NCI-H2029 treated with DMSO at 0.1 percent for 48 hours (cell line): ENCODE data around the gene ZBTB21.
"Not testable (repeated sequence)": the region's sequence is repeated elsewhere in the genome, so short reads cannot be mapped to it uniquely, and the experiment has no call there.

Experiments
- DNase-seq: peaks from one replicate; lab custom pipeline; 2025; lab: John Stamatoyannopoulos, UW

The ZBTB21 gene

DNA sequence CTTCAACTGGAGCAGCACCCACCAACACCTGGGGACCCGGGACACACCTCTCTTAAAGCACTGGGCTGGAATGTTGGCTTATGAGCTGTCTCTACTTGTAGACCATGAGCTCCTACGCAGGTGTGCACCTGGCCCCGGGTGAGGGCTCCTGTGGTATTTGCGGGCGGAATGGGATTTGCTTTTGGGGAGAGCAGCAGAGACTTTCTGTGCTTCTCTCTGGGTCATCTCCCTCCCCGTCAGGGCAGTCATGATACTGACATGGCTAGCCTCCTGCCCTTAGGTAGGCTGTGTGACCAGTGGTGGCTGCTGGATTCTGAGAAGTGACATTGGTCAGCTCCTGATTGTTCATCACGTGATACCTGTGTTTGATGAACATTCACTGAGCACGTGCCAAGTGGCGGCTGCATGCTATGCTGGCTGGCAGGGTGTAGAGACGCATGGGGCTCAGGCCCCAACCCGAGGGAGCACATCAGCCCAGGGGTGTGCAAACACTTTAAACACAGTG, 9.0 kb upstream of the ZBTB21 start:
- DNase-seq, result no peak

DNA sequence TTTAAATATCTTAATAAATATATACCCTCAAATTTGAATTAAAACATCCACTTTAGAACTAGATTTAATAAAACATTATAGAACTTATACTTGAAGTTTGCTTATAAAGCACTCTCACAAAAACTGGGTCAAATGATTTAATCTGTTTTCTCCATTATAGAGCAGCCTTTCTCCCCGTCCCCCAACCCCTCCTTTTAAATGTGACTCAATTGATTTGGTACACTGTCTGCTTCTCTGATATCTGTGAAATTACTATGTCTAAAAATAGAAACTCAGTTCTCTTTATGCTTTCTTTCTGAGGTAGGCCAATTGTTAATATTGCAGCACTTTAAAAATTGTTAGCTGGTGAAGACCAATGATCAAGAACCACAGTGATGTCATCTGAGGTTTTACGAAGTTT, 6.9 kb upstream of the ZBTB21 start:
- DNase-seq, result no peak

DNA sequence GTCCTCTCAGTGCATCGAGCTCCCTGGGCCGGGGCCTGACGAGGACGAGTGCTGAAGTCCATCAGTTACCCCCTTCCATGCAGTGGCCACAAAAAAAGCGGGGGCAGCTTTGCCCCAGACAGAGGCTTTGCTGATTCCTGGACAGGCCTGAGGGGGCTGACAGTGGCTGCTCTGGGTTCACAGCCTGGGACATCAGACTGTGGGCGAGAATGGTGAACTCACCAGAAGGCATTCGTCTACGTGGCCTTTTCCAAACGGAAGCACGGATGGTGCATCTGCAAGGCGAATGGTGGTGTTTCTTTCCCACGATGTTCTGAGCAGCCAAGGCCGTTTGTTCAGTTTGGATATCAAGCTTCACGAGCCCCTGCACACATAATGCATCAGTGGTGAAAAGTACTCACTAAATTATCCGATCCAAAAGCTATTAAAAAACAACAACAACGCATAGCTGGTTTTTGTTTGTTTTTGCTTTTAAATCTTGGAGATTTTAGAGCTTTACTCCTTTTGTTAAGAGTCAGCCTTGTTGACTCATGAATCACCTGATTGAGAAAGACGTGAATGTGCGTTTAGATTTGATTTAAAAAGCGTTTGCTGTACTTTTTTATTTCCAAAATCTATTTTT, 6.3 kb upstream of the ZBTB21 start:
- DNase-seq, result no peak

DNA sequence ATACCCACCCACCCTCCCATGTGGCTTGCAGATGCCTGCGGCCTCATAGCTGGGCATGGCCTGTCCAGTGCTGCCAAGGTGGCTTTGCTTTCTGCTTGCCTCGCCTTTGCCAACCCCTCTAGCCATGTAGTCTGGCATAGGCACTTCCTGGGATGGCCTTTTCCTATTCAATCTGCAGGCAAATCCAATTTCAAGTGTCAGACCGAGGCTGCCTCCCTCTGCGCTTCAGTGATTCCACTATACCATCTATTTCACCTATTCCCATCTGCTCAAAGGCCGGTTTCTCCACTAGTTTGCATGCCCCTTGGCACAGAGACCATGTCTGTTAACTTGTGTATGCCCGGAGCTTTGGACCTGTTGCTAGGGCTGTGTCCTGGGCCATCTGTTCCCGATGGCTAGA, 3.8 kb upstream of the ZBTB21 start:
- no peak for DNase-seq

DNA sequence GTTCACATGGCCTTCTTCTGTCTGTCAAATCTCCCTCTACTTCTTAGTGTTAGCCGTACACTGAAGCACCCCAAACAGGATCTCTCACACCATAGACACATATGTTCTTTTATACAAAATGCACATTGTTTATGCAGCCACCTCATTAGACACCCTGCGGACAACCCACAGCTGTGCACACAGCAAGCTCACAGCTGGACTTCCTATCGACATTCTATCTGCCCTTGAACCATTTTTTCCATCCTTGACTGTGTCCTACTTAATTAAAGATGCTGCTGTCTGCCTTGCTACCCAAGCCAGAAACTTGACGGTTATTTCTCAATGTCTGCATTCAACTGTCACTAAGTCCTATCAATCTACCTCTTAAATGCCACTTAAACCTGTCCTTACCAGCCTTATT, 3.2 kb upstream of the ZBTB21 start:
- peak; percentile 55 for DNase-seq

DNA sequence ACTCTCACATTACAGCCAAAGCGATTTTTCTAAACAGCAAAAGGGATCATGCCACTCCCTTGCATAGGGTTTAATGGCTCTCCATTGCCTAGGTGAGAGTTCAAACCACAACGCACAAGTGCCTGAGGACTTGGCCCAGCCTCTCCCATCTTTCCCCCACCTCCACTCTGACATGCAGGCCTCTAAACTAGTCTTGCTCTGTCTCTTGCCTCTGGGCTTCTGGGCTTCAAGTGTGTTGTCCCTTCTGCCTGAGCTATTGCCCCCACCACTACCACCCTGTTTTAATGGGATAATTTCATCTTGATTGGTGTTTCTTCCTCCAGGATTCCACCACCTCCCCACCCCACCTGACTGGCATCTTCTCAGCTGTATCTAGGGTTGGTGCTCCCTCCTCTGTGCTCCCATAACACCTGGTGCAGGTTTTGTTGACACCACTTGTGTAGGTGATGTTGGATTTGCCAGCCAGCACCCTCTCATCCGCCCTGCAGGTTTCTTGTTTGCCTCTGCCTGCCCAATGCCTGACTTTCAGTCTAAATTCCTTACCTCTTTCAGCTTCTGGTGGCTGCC, 2.7 kb upstream of the ZBTB21 start:
- peak; percentile 55 for DNase-seq

DNA sequence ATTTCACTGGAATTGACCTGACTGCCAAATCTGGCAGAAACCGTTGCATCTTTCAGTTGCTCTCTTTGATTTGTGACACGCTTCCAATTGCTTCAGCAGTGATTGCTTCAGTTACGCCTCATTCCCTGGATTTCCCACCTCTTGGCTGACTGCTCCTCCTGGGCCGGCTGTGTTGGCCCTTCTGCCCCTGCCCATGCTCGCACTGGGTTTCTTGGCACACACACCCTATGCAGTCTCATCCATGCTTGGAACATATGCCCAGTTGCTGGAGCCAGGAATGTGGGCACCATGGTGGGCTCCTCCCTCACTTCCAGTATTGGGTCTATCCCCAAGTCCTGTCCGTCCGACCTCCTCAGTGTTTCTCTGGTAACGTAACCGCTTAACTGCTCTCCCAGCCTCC, 2.2 kb upstream of the ZBTB21 start:
- DNase-seq, result no peak

DNA sequence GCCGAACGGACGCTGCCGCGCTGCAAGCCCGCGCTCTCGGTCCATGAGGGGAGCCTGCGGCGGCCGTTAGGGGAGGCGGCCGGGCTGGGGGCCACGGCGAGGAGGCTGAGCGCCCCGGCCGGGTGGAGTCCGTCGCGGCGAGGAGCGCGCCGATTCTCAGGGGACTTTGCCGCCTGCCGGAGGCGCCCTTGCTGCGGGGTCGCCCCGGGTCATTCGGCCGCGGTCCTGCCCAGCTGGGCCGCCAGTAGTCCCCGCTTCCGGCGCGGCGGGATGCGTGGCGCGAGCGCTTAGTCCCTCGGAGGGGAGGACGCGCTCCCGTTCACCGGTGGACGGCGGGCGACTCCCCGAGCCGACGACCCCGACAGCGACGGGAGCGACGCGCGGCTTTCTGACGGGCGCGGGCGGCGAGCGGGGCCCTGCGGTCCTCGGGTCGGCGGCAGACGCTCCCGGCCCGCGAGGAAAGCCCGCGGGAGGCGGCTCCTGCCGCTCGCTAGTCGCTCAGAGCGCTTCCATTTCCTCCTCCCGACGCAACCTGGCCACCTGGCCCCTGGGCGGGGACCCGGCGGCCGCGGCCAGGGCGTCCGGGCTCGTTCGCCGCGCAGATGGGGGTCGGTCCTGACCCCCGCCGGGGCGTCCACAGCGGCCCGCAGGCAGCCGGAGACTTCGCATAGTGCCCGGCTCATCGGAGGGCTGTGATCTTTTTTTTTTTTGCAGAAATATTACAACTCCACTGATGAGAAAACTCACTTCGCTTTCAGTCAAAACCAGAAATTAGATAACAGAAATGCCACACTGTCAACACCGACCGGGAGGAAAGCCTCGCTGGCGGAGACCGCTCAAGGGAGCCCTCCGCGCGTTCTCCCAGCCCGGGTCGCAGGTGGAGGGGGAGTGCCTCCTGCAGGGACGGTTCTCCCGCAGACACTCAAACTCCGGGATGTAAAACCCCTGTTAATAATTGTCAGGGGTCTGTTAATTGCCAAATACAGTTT, 641 bp upstream of the ZBTB21 start:
- peak; percentile 19 for DNase-seq

DNA sequence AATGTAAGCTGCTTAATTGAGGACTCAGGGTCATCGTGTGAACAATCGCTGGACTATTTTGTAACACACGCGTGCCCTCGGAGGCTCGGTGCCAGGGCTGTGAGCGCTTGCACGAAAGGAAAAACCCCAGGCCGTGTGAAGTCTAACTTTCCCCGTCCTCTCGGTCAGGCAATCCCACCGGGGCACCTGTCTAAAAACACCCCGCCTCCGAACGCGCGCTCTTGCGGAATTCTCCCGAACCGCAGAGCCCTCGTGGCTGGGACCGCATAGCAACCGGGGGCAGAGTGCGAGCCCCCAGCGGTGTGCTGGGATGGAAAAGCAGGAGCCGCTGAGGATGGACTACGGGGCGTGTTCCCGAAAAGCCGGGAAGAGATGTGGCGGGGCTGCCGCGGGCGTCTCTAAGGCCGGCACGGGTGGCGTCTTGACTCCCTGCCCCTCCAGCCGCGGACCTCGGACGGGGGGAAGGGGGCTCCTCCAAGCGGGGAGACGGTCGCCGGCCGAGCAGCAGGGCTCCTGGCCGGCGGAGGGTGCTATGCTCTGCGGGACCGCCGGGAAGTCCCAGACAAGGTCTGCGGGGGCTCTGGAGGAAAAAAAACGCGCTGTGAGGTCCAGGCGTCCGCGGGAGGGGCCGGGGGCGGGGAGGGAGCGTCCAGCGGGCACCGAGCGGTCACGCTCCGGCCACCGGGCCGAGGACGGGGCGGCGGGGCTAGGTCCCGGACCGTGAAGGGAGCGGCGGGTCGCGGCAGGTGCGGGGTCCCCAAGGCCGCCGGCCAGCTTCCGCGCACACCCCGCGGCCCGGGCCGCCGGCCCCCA, 936 bp downstream of the ZBTB21 start:
- peak; percentile 14 for DNase-seq

DNA sequence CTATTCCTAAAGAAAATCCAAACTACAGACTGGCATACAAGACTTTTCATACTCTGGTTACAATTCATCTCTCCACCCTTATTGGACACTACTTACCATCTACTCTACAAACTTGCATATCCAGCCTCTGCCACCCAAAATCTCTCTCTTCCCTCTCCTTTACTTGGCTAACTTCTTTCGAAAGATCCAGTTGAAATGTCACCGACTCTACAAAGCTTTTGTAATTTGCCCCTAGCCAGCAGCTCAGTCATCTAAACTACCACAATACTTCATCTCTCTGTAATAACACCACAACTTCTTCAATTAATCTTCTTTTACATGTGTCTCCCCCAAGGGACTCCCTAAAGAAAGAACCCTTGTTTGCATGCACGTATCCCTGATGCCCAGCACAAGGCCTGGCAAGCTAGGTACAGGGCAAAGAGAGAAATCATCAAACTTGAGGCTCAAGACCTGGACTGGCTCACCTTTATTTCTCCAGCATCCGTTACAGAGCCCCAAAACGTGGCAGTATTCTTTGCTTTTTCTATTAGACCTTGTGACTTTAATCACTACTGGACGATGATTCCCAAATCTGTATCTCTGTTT, 2.7 kb downstream of the ZBTB21 start:
- DNase-seq, result no peak

DNA sequence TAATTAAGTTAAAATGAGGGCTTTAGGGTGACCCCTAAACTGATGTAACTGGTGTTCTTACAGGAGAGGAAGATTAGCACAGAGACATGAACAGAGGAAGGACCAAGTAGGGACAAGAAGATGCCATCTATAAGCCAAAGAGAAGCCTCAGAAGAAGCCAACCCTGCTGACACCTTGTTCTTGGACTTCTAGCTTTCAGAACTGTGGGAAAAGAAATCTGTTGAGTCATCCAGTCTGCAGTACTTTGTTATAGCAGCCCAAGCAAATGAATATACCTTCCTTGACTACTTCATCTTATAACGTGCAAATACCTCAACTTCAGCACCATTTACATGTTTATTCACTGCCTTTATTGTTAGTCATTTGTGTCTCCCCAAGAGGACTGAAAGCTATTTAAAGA, 3.4 kb downstream of the ZBTB21 start:
- no peak for DNase-seq

DNA sequence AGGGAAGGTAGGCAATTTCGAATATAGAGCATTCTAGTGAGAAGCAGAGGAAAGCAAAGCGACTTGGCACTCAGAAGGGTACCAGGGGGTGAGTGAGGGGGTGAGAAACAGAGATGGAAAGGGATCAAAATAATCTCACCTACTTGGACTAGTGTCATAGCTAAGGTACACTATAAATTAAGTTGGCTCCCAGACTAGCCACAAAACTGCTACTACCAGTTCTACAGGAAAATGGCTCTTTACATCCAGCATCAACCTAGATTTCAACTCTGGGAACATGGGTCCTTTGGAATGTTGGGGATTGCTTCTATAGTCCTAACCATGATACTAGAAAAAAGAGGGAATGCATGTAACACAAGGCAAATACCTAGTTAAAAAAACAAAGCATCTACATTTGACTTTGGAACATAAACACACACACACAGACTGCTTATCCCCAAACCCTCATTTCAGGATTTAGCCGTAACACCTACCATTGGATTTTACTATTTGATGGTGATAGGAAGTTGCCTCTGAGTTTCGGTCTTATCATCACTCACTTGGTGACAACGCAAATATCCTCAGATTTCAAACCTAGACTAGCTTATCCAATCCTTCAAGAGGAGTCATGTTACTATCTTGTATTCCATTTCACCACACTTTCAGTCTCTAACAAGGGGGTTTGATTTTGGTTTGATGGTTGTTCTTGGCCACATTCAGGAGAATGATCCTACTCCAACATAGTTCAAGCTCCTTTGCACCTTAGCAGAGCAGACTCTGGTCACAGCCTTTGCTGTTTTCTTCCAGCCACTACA, 5.6 kb downstream of the ZBTB21 start:
- DNase-seq, result no peak

DNA sequence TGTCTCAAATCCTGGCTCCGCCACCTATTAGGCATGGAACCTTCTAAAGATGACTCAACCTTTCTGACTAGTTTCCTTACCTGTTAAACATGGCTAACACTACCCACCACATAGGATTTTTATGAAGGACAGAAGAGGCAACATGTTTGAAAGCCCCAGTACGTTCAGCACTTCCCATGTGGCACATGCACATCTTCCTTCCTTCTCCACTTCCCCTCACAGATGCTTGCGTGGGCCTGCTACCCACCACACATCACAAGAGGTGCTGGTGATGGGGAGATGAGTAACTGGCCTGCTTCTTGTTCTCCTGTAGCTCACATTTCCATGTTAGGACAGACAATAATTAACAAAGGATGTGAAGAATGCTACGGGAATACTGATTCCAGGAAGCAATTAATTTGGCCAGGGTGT, 7.1 kb downstream of the ZBTB21 start:
- no peak for DNase-seq

DNA sequence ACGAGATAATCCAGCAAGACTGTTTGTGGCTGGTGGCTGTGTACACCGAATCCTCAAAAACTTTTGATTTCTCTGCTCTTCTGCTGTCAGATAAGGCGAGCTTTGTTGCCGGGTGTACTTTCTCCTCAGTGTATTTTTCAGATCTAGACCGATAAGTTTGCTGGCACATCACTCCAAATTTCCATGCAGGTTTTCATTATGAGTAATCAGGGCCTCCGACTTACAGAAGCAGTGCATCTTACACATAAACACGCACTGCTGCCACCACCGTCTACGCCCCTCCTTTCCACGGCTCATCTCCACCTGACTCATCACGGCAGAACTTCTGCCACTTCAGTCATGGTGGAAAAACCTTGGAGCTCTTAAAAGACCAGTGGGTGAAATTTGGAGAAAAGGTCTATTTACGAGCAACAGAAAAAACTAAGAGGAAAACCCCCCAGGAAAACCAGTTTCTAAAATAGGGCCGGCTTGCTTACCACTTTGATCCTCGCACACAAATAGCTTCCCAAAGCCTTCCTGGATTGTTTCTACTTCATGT, 7.7 kb downstream of the ZBTB21 start:
- DNase-seq, result no peak

DNA sequence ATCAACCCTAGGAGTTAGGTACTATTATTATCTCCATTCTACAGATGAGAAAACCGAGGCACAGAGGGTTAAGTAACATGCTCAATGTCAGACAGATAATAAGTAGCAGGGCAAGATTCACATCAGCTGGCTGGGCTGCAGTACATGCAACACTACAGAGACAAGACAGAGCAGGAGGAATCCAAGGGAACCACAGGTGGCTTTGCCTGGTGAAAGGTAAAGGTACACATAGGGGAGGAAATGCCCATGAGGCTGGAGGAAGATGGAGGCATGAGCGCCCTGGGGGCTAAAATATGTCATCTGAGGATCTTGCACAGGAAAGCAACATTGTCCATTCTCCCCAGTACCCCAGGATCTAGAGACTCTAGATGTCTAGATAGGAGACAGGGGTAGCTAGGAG, 8.4 kb downstream of the ZBTB21 start:
- DNase-seq, result no peak

DNA sequence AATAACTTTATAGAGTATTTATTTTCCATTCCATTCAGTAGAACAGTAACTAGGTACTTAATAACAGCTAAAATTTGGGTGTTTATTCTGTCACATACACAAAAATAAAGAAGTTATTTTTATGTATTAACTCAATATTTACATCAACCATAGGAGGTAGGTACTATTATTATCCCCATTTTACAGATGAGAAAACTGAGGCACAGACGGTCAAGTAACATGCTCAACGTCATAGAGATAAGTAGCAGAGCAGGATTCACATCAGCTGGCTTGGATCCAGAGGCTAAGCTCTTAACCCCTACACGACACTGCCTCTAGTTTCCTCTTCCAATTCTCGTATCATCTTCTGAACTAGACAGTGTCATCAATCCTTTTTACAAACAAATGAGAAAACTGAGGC, 9.3 kb downstream of the ZBTB21 start:
- no peak for DNase-seq

DNA sequence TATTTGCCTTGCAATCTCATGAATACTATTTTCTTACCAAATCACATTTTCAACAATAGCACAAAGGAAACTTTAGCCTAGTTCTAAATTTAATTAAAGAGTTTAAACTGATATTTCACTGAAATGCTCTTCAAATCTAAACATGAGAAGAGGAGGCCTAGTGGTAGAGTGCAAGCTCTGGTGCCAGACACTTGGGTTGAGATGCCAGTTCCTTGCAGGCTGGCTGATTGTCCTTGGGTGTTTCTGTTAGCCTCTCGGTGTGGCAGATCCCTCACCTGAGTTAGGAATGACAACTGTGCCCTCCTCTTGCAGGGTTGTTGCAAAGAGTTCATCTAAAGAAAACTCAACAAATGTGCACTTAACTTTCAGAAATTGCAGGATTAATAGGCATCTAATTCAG, 12.5 kb downstream of the ZBTB21 start:
- no peak for DNase-seq

DNA sequence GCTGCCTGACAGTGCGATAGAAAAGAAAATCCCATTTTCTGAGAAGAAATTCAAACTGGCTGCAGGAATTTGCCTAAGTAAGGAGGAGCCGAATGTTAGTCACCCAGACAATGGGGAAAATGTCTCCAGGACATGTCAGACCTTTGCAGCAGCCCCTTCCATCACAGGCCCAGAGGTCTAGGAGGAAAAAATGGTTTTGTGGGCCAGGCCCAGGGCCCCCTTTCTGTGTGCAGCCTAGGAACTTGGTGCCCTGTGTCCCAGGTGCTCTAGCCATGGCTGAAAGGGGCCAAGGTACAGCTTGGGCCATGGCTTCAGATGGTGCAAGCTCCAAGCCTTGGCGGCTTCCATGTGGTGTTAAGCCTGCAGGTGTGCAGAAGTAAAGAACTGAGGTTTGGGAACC, 14.6 kb downstream of the ZBTB21 start:
- DNase-seq, result no peak

DNA sequence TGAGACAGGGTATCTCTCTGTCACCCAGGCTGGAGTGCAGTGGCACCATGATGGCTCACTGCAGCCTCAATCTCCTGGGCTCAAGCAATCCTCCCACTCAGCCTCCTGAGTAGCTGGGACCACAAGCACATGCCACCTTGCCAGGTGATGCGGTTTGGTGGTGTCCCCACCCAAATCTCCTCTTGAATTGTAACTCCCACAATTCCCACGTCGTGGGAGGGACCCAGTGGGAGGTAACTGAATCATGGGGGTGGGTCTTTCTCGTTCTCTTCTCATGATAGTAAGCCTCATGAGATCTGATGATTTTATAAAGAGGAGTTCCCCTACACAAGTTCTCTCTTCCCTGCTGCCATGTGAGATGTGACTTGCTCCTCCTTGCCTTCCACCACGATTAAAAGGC, 15.5 kb downstream of the ZBTB21 start:
- DNase-seq, result not testable (repeated sequence)

DNA sequence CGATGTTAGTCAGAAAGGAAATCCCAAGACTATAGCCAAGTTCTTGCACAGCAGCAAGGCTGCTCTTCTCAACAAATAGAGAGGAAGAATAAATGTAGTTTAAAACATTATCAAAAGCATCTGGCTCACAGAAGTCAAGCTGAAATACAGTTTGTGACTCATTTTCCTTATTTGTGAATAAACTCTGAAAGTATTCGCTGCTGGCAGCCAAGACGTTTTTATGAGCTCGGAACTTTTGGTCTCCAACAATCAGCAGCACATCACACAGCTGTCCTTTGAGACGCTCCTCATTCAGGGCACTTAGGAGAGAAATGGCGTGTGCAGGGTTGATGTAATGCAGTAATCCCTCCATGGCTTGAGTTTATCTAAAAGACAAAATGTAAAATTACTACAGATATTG, 16.4 kb downstream of the ZBTB21 start:
- no peak for DNase-seq

DNA sequence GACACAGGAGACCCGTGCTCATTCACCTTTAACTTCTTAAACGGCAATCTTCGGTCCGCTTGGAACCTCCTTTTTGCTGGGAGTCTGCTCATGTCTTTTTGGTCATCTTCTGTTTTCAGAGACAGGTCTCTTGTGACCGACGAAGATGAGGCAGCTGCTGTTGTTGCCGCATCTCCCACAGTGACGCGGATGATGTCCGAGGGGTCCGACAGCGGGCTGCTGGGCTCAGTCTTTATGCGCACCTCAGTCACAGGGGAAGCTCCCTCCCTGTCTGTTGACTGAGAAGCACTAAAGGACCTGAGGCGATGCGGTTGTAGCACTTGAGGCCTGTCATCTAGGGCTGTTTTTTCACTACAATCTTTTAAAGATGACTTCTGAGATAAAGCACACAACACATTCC, 17.6 kb downstream of the ZBTB21 start:
- no peak for DNase-seq
